ENCODE results near the gene GPR143. TPM values are rescaled to one million over a fixed set of nuclear protein-coding genes. Genes with fewer than 3 reads are reported as not detected.

The GPR143 gene
- total RNA-seq, 2 experiments from 2014 or later: not detected

GRCh38 chrX:9759337-9759736 lies 6.3 kb downstream of the GPR143 start:
- H3K36me3 Mint-ChIP-seq (ENCODE audit: low read depth): no peaks in the 10 kb centered on the region

GRCh38 chrX:9758021-9758638 lies 7.5 kb downstream of the GPR143 start:
- Mint-ChIP-seq H3K27me3 (ENCODE audit: low read depth) (peaks cover 4% of the 10 kb centered on the region), H3K36me3 (ENCODE audit: low read depth) (no peaks in the 10 kb centered on the region), H3K27ac (no peak overlapping the region), H3K9me3 (ENCODE audit: insufficient read depth) (no peaks in the 10 kb centered on the region), H3K4me3 (no peak overlapping the region), H3K4me1 (ENCODE audit: low read depth) (no peaks in the 10 kb centered on the region)
- ChIA-PET CTCF (no interaction called here), POLR2A (no interaction called here)
- DNase-seq: no peak
- no peak for ATAC-seq

More at GRCh38 chrX:9759337-9759736, 6.3 kb downstream of the GPR143 start:
- DNase-seq (no peak), ATAC-seq (no peak)
- H3K27me3 Mint-ChIP-seq (ENCODE audit: low read depth): peaks cover 4% of the 10 kb centered on the region
- H3K9me3 Mint-ChIP-seq (ENCODE audit: insufficient read depth): no peaks in the 10 kb centered on the region
- H3K27ac Mint-ChIP-seq: no peak overlapping the region
- POLR2A ChIA-PET: no interaction called here
- CTCF ChIA-PET: no interaction called here
- H3K4me1 Mint-ChIP-seq (ENCODE audit: low read depth): no peaks in the 10 kb centered on the region
- H3K4me3 Mint-ChIP-seq: no peak overlapping the region

- H3K4me1 Mint-ChIP-seq (ENCODE audit: low read depth): no peaks in the 10 kb centered on the region
- no peak overlapping the region for H3K27ac Mint-ChIP-seq
- POLR2A ChIA-PET: no interaction called here
- H3K4me3 Mint-ChIP-seq: no peak overlapping the region
- DNase-seq (no peak), ATAC-seq (no peak)
- H3K27me3 Mint-ChIP-seq (ENCODE audit: low read depth): peaks cover 3% of the 10 kb centered on the region
- CTCF ChIA-PET: no interaction called here
- H3K36me3 Mint-ChIP-seq (ENCODE audit: low read depth): no peaks in the 10 kb centered on the region
- H3K9me3 Mint-ChIP-seq (ENCODE audit: insufficient read depth): no peaks in the 10 kb centered on the region
Observed at GRCh38 chrX:9757366-9757765, 8.3 kb downstream of the GPR143 start.

- DNase-seq (no peak), ATAC-seq (no peak)
- ChIA-PET CTCF (no interaction called here), POLR2A (no interaction called here)
- peaks cover 12% of the 10 kb centered on the region for H3K36me3 Mint-ChIP-seq (ENCODE audit: low read depth)
- no peak overlapping the region for H3K27ac Mint-ChIP-seq
- no peaks in the 10 kb centered on the region for H3K9me3 Mint-ChIP-seq (ENCODE audit: insufficient read depth)
- no peaks in the 10 kb centered on the region for H3K27me3 Mint-ChIP-seq (ENCODE audit: low read depth)
- H3K4me1 Mint-ChIP-seq (ENCODE audit: low read depth): peaks cover 18% of the 10 kb centered on the region
- H3K4me3 Mint-ChIP-seq: no peak overlapping the region
Observed at GRCh38 chrX:9749146-9749692, 16.4 kb downstream of the GPR143 start.

GRCh38 chrX:9747644-9748043 lies 18.0 kb downstream of the GPR143 start:
- H3K4me1 Mint-ChIP-seq (ENCODE audit: low read depth): peaks cover 18% of the 10 kb centered on the region
- CTCF ChIA-PET: no interaction called here
- H3K27ac Mint-ChIP-seq: no peak overlapping the region
- H3K27me3 Mint-ChIP-seq (ENCODE audit: low read depth): no peaks in the 10 kb centered on the region
- peaks cover 12% of the 10 kb centered on the region for H3K36me3 Mint-ChIP-seq (ENCODE audit: low read depth)
- no peak overlapping the region for H3K4me3 Mint-ChIP-seq
- POLR2A ChIA-PET: no interaction called here
- ATAC-seq (no peak), DNase-seq (no peak)
- H3K9me3 Mint-ChIP-seq (ENCODE audit: insufficient read depth): no peaks in the 10 kb centered on the region

GRCh38 chrX:9746148-9746888 lies 19.3 kb downstream of the GPR143 start:
- CTCF ChIA-PET: no interaction called here

GRCh38 chrX:9745417-9746115 lies 20.1 kb downstream of the GPR143 start:
- Mint-ChIP-seq H3K27ac (peak overlapping the region; percentile 92), H3K4me3 (no peak overlapping the region), H3K4me1 (ENCODE audit: low read depth) (peaks cover 18% of the 10 kb centered on the region), H3K9me3 (ENCODE audit: insufficient read depth) (no peaks in the 10 kb centered on the region), H3K27me3 (ENCODE audit: low read depth) (no peaks in the 10 kb centered on the region), H3K36me3 (ENCODE audit: low read depth) (peaks cover 12% of the 10 kb centered on the region)
- no peak for ATAC-seq
- POLR2A ChIA-PET: no interaction called here
- CTCF ChIA-PET: no interaction called here
- peak; percentile 33 for DNase-seq

More at GRCh38 chrX:9746148-9746888, 19.3 kb downstream of the GPR143 start:
- DNase-seq (no peak), ATAC-seq (no peak)
- Mint-ChIP-seq H3K27ac (no peak overlapping the region), H3K27me3 (ENCODE audit: low read depth) (no peaks in the 10 kb centered on the region), H3K36me3 (ENCODE audit: low read depth) (peaks cover 12% of the 10 kb centered on the region), H3K9me3 (ENCODE audit: insufficient read depth) (no peaks in the 10 kb centered on the region), H3K4me1 (ENCODE audit: low read depth) (peaks cover 18% of the 10 kb centered on the region), H3K4me3 (no peak overlapping the region)
- POLR2A ChIA-PET: no interaction called here

- Mint-ChIP-seq H3K27me3 (ENCODE audit: low read depth) (peaks cover 3% of the 10 kb centered on the region), H3K9me3 (ENCODE audit: insufficient read depth) (no peaks in the 10 kb centered on the region), H3K4me3 (no peak overlapping the region), H3K27ac (no peak overlapping the region), H3K36me3 (ENCODE audit: low read depth) (no peaks in the 10 kb centered on the region), H3K4me1 (ENCODE audit: low read depth) (no peaks in the 10 kb centered on the region)
- ATAC-seq (no peak), DNase-seq (no peak)
- ChIA-PET POLR2A (no interaction called here), CTCF (no interaction called here)
Observed at GRCh38 chrX:9739130-9739529, 26.5 kb downstream of the GPR143 start.

- POLR2A ChIA-PET: no interaction called here
- Mint-ChIP-seq H3K36me3 (ENCODE audit: low read depth) (no peaks in the 10 kb centered on the region), H3K27me3 (ENCODE audit: low read depth) (peaks cover 3% of the 10 kb centered on the region), H3K4me1 (ENCODE audit: low read depth) (no peaks in the 10 kb centered on the region), H3K27ac (no peak overlapping the region), H3K9me3 (ENCODE audit: insufficient read depth) (no peaks in the 10 kb centered on the region), H3K4me3 (no peak overlapping the region)
- CTCF ChIA-PET: no interaction called here
- DNase-seq (no peak), ATAC-seq (no peak)
Observed at GRCh38 chrX:9738151-9738550, 27.5 kb downstream of the GPR143 start.

GRCh38 chrX:9737363-9737762 lies 28.3 kb downstream of the GPR143 start:
- ATAC-seq: no peak
- Mint-ChIP-seq H3K27ac (no peak overlapping the region), H3K4me1 (ENCODE audit: low read depth) (no peaks in the 10 kb centered on the region), H3K4me3 (no peak overlapping the region), H3K27me3 (ENCODE audit: low read depth) (peaks cover 3% of the 10 kb centered on the region), H3K9me3 (ENCODE audit: insufficient read depth) (no peaks in the 10 kb centered on the region), H3K36me3 (ENCODE audit: low read depth) (no peaks in the 10 kb centered on the region)
- CTCF ChIA-PET: no interaction called here
- no peak for DNase-seq
- POLR2A ChIA-PET: no interaction called here

- ATAC-seq: no peak
- DNase-seq: no peak
- Mint-ChIP-seq H3K4me3 (no peak overlapping the region), H3K27me3 (ENCODE audit: low read depth) (peaks cover 2% of the 10 kb centered on the region), H3K9me3 (ENCODE audit: insufficient read depth) (no peaks in the 10 kb centered on the region), H3K36me3 (ENCODE audit: low read depth) (peaks cover 2% of the 10 kb centered on the region), H3K4me1 (ENCODE audit: low read depth) (no peaks in the 10 kb centered on the region), H3K27ac (no peak overlapping the region)
- CTCF ChIA-PET: no interaction called here
- POLR2A ChIA-PET: no interaction called here
Observed at GRCh38 chrX:9730752-9731151, 34.9 kb downstream of the GPR143 start.

GRCh38 chrX:9730078-9730477 lies 35.6 kb downstream of the GPR143 start:
- Mint-ChIP-seq H3K27ac (no peak overlapping the region), H3K4me1 (ENCODE audit: low read depth) (no peaks in the 10 kb centered on the region), H3K4me3 (no peak overlapping the region), H3K27me3 (ENCODE audit: low read depth) (peaks cover 2% of the 10 kb centered on the region), H3K9me3 (ENCODE audit: insufficient read depth) (no peaks in the 10 kb centered on the region), H3K36me3 (ENCODE audit: low read depth) (peaks cover 2% of the 10 kb centered on the region)
- ChIA-PET POLR2A (no interaction called here), CTCF (no interaction called here)
- no peak for DNase-seq
- ATAC-seq: no peak
